GM23338 (cell line): ENCODE measurements around the gene SNAPC4. TPM values are rescaled to one million over a fixed set of nuclear protein-coding genes. Genes with fewer than 3 reads are reported as not detected.

Experiments used
- ATAC-seq: fragments of 200-7000 bp; cut with Tn5 transposase; 3 replicates; pipeline ENCODE4 v1.9.1; 2020
- DNase-seq: peaks from one replicate; pipeline ENCODE4 v3.0.0-alpha.2; 2015; ENCODE audit warnings: low spot score
- H2AFZ ChIP-seq: fragments of 200-600 bp; sonication (generic); 2 replicates; pipeline ENCODE4 v1.8.0; 2016; ENCODE audit warnings: antibody characterized with exemption, mild to moderate bottlenecking, moderate library complexity
- H3F3A ChIP-seq: fragments of 200-600 bp; sonication (generic); replicated peaks from 2 replicates; pipeline ENCODE4 v1.8.0; 2017; ENCODE audit warnings: antibody characterized with exemption, mixed run types, low read depth
- H3K27ac ChIP-seq: fragments of 200-600 bp; sonication (generic); 2 replicates; pipeline ENCODE4 v1.6.1; 2016; ENCODE audit warnings: low read depth
- H3K27me3 ChIP-seq: fragments of 200-600 bp; sonication (generic); 2 replicates; pipeline ENCODE4 v1.8.0; 2016; ENCODE audit warnings: mild to moderate bottlenecking, mixed run types, moderate library complexity; ENCODE audit not compliant: insufficient read depth
- H3K36me3 ChIP-seq: fragments of 200-600 bp; sonication (generic); 2 replicates; pipeline ENCODE4 v1.8.0; 2016; ENCODE audit warnings: mild to moderate bottlenecking; ENCODE audit not compliant: insufficient read depth
- H3K4me1 ChIP-seq: fragments of 200-600 bp; sonication (generic); 2 replicates; pipeline ENCODE4 v1.8.0; 2016; ENCODE audit warnings: mild to moderate bottlenecking, moderate library complexity; ENCODE audit not compliant: insufficient read depth
- H3K4me2 ChIP-seq: fragments of 200-600 bp; sonication (generic); 2 replicates; pipeline ENCODE4 v1.7.1; 2017; ENCODE audit warnings: mixed run types
- H3K4me3 ChIP-seq: fragments of 200-600 bp; sonication (generic); 2 replicates; pipeline ENCODE4 v1.6.1; 2016; ENCODE audit warnings: mixed run types
- H3K79me2 ChIP-seq: fragments of 200-600 bp; sonication (generic); replicated peaks from 2 replicates; pipeline ENCODE4 v1.8.0; 2017; ENCODE audit warnings: mild to moderate bottlenecking; ENCODE audit not compliant: insufficient read depth
- H3K9me2 ChIP-seq: fragments of 200-600 bp; sonication (generic); 2 replicates; pipeline ENCODE4 v1.8.0; 2017; ENCODE audit not compliant: insufficient read depth
- H4K20me1 ChIP-seq: fragments of 200-600 bp; sonication (generic); replicated peaks from 2 replicates; pipeline ENCODE4 v1.8.0; 2017; ENCODE audit warnings: mild to moderate bottlenecking; ENCODE audit not compliant: insufficient read depth
- H3K27ac Mint-ChIP-seq: 2 replicates; pipeline ENCODE4 v1.8.0; 2020; ENCODE audit warnings: inconsistent platforms, mild to moderate bottlenecking, moderate library complexity, mixed read lengths
- H3K27me3 Mint-ChIP-seq: 3 replicates; pipeline ENCODE4 v1.8.0; 2022; ENCODE audit warnings: low read depth, mild to moderate bottlenecking, moderate library complexity, mixed read lengths, inconsistent platforms; ENCODE audit not compliant: insufficient read depth, poor library complexity
- H3K36me3 Mint-ChIP-seq: 3 replicates; pipeline ENCODE4 v1.8.0; 2021; ENCODE audit warnings: low read depth, mild to moderate bottlenecking, inconsistent platforms, moderate library complexity, mixed read lengths
- H3K4me1 Mint-ChIP-seq: 3 replicates; pipeline ENCODE4 v1.8.0; 2020; ENCODE audit warnings: mild to moderate bottlenecking, inconsistent platforms, mixed read lengths
- H3K4me3 Mint-ChIP-seq: 3 replicates; pipeline ENCODE4 v1.8.0; 2021; ENCODE audit warnings: moderate library complexity, mild to moderate bottlenecking, inconsistent platforms, mixed read lengths
- H3K9me3 Mint-ChIP-seq: 3 replicates; pipeline ENCODE4 v1.8.0; 2020; ENCODE audit warnings: moderate library complexity, mild to moderate bottlenecking, inconsistent platforms, mixed read lengths
- CREB1 ChIP-seq: fragments of 250-450 bp; sonication (Bioruptor Pico); IDR thresholded peaks from 2 replicates; pipeline ENCODE4 v1.5.0; 2020; ENCODE audit warnings: low read depth, mild to moderate bottlenecking, moderate library complexity
- EZH2 ChIP-seq: fragments of 200-600 bp; sonication (generic); IDR thresholded peaks from one replicate; pipeline ENCODE4 v1.8.0; 2017; ENCODE audit warnings: antibody characterized with exemption, mild to moderate bottlenecking, low read depth; ENCODE audit not compliant: unreplicated experiment
- EZH2phosphoT487 ChIP-seq: fragments of 200-600 bp; sonication (generic); IDR thresholded peaks from one replicate; pipeline ENCODE4 v1.8.1; 2018; ENCODE audit warnings: antibody characterized with exemption; ENCODE audit not compliant: unreplicated experiment
- JUNB ChIP-seq: IDR thresholded peaks from one replicate; pipeline ENCODE4 v1.6.1; 2016; ENCODE audit warnings: antibody characterized with exemption; ENCODE audit not compliant: unreplicated experiment
- NANOG ChIP-seq: IDR thresholded peaks from 2 replicates; pipeline ENCODE4 v1.6.1; 2016; ENCODE audit warnings: antibody characterized with exemption, borderline replicate concordance
- STAT1 ChIP-seq: IDR thresholded peaks from one replicate; pipeline ENCODE4 v1.6.1; 2016; ENCODE audit warnings: antibody characterized with exemption; ENCODE audit not compliant: unreplicated experiment
- long read RNA-seq: library from polyadenylated mRNA; unstranded; transcript quantifications from one replicate; pipeline ENCODE4 v2.0.0, GENCODE V29; 2020; ENCODE audit not compliant: unreplicated experiment
- polyA plus RNA-seq: library from polyadenylated mRNA; unstranded; fragments of >200 nt; fragmentation: Nextera tagmentation; extraction: Ambion mirVana; gene quantifications from 2 replicates; pipeline ENCODE4 v1.2.1, GENCODE V29; 2016
- total RNA-seq: library from RNA; depleted of rRNA; stranded (reverse); fragments of >200 nt; shearing (Covaris generic); gene quantifications from 2 replicates; pipeline ENCODE4 v1.2.3, GENCODE V29; 2014; rRNA removed
- TF ChIP-seq, protein P1 (sequence below): fragments of 250-450 bp; sonication (Bioruptor Pico); IDR thresholded peaks from 2 replicates; pipeline ENCODE4 v1.5.0; 2020; ENCODE audit warnings: mild to moderate bottlenecking, moderate library complexity
- TF ChIP-seq, protein P2 (sequence below): IDR thresholded peaks from one replicate; pipeline ENCODE4 v1.6.1; 2018; ENCODE audit warnings: antibody characterized with exemption; ENCODE audit not compliant: unreplicated experiment
- TF ChIP-seq, protein P3 (sequence below): IDR thresholded peaks from 2 replicates; pipeline ENCODE4 v1.6.1; 2016; ENCODE audit warnings: antibody characterized with exemption

The SNAPC4 gene, protein sequence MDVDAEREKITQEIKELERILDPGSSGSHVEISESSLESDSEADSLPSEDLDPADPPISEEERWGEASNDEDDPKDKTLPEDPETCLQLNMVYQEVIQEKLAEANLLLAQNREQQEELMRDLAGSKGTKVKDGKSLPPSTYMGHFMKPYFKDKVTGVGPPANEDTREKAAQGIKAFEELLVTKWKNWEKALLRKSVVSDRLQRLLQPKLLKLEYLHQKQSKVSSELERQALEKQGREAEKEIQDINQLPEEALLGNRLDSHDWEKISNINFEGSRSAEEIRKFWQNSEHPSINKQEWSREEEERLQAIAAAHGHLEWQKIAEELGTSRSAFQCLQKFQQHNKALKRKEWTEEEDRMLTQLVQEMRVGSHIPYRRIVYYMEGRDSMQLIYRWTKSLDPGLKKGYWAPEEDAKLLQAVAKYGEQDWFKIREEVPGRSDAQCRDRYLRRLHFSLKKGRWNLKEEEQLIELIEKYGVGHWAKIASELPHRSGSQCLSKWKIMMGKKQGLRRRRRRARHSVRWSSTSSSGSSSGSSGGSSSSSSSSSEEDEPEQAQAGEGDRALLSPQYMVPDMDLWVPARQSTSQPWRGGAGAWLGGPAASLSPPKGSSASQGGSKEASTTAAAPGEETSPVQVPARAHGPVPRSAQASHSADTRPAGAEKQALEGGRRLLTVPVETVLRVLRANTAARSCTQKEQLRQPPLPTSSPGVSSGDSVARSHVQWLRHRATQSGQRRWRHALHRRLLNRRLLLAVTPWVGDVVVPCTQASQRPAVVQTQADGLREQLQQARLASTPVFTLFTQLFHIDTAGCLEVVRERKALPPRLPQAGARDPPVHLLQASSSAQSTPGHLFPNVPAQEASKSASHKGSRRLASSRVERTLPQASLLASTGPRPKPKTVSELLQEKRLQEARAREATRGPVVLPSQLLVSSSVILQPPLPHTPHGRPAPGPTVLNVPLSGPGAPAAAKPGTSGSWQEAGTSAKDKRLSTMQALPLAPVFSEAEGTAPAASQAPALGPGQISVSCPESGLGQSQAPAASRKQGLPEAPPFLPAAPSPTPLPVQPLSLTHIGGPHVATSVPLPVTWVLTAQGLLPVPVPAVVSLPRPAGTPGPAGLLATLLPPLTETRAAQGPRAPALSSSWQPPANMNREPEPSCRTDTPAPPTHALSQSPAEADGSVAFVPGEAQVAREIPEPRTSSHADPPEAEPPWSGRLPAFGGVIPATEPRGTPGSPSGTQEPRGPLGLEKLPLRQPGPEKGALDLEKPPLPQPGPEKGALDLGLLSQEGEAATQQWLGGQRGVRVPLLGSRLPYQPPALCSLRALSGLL (N-terminal part only)
- total RNA-seq (20.4 and 22.7 TPM in 2 replicates), polyA plus RNA-seq (8.8 and 10.2 TPM in 2 replicates)
- long read RNA-seq, partial matches to known transcripts = 3 of 4 reads
- long read RNA-seq, other reads (novel, unspliced or antisense) = 1 of 4 reads

DNA sequence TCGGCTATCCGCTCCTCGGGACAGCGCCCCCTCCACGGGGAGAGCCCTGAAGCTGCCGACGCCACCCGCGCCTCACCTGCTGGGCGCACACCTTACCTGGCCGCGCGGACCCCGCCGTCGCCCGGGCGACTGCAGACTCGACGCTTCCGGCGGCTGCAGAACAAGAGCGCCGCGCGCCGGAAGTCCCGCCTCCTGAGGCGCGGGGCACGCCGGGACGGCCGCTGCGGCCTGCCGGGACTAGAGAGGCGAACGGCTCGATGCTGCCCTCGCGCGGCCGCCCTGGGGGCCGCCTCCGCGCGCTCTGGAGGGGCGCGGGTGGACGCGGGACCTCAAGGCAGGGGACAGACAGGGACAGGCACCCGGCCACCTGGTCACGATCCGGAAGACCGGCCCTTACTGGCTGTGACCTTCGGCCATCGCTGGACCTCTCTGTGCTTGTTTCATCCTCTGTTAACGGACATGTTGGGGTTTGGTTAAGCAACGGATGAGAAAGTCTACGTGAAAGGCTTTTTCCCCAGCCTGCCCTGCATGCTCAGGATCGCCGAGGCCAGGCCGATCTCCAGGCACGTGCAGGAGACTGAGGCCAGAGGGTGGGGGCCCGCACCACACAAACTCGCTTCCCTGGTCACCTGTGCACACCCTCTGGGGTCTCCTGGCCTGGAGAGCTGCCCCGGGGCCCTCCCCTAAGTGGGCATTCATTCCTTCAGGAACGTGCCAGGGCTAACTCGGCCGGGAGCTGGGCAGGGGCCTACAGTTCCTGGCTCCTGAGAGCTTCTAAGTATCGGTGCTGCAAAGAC, at the start of gene SNAPC4:
SNAPC4 (minus strand) TSS at position 133 of the 797 bp plus-strand sequence. CDS start 1,742 bp downstream, outside the sequence.
- peaks cover 64% of the 10 kb centered on the region for H3K36me3 Mint-ChIP-seq
- H3K4me3 Mint-ChIP-seq = peak within 1 kb of the TSS; percentile 90
- Histone ChIP-seq H3K36me3 (peaks cover 16% of the 10 kb centered on the region), H3K27ac (peak within 1 kb of the TSS; percentile 73; the same call in 1 of the 2 replicates), H3K79me2 (peaks cover 27% of the 10 kb centered on the region), H2AFZ (peak within 1 kb of the TSS; percentile 2; the same call in 1 of the 2 replicates), H3K4me1 (peaks cover 3% of the 10 kb centered on the region; the same call in 1 of the 2 replicates), H3K4me3 (peak within 1 kb of the TSS; percentile 89), H3K9me2 (no peaks in the 10 kb centered on the region), H3K4me2 (peak within 1 kb of the TSS; percentile 96), H3F3A (peaks cover 26% of the 10 kb centered on the region), H4K20me1 (peaks cover 3% of the 10 kb centered on the region; the same call in 1 of the 2 replicates), H3K27me3 (no peaks in the 10 kb centered on the region)
- H3K9me3 Mint-ChIP-seq = no peaks in the 10 kb centered on the region; the same call in 2 of the 3 replicates
- H3K27ac Mint-ChIP-seq = peak within 1 kb of the TSS; percentile 90
- peaks cover 9% of the 10 kb centered on the region for H3K4me1 Mint-ChIP-seq
- DNase-seq = peak; percentile 94
- peak; percentile 91 for ATAC-seq
- peaks cover 19% of the 10 kb centered on the region for H3K27me3 Mint-ChIP-seq
- TF ChIP-seq NANOG (no peak), JUNB (no peak), STAT1 (no peak), EZH2 (no peak), EZH2phosphoT487 (no peak), CREB1 (CRISPR knock-in tag) (peak; percentile 56)
- TF ChIP-seq, protein P1, sequence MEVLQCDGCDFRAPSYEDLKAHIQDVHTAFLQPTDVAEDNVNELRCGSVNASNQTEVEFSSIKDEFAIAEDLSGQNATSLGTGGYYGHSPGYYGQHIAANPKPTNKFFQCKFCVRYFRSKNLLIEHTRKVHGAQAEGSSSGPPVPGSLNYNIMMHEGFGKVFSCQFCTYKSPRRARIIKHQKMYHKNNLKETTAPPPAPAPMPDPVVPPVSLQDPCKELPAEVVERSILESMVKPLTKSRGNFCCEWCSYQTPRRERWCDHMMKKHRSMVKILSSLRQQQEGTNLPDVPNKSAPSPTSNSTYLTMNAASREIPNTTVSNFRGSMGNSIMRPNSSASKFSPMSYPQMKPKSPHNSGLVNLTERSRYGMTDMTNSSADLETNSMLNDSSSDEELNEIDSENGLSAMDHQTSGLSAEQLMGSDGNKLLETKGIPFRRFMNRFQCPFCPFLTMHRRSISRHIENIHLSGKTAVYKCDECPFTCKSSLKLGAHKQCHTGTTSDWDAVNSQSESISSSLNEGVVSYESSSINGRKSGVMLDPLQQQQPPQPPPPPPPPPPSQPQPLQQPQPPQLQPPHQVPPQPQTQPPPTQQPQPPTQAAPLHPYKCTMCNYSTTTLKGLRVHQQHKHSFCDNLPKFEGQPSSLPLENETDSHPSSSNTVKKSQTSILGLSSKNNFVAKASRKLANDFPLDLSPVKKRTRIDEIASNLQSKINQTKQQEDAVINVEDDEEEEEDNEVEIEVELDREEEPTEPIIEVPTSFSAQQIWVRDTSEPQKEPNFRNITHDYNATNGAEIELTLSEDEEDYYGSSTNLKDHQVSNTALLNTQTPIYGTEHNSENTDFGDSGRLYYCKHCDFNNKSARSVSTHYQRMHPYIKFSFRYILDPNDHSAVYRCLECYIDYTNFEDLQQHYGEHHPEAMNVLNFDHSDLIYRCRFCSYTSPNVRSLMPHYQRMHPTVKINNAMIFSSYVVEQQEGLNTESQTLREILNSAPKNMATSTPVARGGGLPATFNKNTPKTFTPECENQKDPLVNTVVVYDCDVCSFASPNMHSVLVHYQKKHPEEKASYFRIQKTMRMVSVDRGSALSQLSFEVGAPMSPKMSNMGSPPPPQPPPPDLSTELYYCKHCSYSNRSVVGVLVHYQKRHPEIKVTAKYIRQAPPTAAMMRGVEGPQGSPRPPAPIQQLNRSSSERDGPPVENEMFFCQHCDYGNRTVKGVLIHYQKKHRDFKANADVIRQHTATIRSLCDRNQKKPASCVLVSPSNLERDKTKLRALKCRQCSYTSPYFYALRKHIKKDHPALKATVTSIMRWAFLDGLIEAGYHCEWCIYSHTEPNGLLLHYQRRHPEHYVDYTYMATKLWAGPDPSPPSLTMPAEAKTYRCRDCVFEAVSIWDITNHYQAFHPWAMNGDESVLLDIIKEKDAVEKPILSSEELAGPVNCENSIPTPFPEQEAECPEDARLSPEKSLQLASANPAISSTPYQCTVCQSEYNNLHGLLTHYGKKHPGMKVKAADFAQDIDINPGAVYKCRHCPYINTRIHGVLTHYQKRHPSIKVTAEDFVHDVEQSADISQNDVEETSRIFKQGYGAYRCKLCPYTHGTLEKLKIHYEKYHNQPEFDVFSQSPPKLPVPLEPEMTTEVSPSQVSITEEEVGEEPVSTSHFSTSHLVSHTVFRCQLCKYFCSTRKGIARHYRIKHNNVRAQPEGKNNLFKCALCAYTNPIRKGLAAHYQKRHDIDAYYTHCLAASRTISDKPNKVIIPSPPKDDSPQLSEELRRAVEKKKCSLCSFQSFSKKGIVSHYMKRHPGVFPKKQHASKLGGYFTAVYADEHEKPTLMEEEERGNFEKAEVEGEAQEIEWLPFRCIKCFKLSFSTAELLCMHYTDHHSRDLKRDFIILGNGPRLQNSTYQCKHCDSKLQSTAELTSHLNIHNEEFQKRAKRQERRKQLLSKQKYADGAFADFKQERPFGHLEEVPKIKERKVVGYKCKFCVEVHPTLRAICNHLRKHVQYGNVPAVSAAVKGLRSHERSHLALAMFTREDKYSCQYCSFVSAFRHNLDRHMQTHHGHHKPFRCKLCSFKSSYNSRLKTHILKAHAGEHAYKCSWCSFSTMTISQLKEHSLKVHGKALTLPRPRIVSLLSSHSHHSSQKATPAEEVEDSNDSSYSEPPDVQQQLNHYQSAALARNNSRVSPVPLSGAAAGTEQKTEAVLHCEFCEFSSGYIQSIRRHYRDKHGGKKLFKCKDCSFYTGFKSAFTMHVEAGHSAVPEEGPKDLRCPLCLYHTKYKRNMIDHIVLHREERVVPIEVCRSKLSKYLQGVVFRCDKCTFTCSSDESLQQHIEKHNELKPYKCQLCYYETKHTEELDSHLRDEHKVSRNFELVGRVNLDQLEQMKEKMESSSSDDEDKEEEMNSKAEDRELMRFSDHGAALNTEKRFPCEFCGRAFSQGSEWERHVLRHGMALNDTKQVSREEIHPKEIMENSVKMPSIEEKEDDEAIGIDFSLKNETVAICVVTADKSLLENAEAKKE (CRISPR knock-in tag) = no peak
- TF ChIP-seq, protein P2, sequence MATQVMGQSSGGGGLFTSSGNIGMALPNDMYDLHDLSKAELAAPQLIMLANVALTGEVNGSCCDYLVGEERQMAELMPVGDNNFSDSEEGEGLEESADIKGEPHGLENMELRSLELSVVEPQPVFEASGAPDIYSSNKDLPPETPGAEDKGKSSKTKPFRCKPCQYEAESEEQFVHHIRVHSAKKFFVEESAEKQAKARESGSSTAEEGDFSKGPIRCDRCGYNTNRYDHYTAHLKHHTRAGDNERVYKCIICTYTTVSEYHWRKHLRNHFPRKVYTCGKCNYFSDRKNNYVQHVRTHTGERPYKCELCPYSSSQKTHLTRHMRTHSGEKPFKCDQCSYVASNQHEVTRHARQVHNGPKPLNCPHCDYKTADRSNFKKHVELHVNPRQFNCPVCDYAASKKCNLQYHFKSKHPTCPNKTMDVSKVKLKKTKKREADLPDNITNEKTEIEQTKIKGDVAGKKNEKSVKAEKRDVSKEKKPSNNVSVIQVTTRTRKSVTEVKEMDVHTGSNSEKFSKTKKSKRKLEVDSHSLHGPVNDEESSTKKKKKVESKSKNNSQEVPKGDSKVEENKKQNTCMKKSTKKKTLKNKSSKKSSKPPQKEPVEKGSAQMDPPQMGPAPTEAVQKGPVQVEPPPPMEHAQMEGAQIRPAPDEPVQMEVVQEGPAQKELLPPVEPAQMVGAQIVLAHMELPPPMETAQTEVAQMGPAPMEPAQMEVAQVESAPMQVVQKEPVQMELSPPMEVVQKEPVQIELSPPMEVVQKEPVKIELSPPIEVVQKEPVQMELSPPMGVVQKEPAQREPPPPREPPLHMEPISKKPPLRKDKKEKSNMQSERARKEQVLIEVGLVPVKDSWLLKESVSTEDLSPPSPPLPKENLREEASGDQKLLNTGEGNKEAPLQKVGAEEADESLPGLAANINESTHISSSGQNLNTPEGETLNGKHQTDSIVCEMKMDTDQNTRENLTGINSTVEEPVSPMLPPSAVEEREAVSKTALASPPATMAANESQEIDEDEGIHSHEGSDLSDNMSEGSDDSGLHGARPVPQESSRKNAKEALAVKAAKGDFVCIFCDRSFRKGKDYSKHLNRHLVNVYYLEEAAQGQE = no peak
- TF ChIP-seq, protein P3, sequence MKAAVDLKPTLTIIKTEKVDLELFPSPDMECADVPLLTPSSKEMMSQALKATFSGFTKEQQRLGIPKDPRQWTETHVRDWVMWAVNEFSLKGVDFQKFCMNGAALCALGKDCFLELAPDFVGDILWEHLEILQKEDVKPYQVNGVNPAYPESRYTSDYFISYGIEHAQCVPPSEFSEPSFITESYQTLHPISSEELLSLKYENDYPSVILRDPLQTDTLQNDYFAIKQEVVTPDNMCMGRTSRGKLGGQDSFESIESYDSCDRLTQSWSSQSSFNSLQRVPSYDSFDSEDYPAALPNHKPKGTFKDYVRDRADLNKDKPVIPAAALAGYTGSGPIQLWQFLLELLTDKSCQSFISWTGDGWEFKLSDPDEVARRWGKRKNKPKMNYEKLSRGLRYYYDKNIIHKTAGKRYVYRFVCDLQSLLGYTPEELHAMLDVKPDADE = peak; percentile 46; the same call in 1 of the 2 replicates
